ENCODE measurements around the gene NARF. TPM values are rescaled to one million over a fixed set of nuclear protein-coding genes. Genes with fewer than 3 reads are reported as not detected.

The NARF gene
- total and polyA plus RNA-seq, 7 experiments from 2014 or later: 59.8 to 188 (median 82.0) TPM

DNA sequence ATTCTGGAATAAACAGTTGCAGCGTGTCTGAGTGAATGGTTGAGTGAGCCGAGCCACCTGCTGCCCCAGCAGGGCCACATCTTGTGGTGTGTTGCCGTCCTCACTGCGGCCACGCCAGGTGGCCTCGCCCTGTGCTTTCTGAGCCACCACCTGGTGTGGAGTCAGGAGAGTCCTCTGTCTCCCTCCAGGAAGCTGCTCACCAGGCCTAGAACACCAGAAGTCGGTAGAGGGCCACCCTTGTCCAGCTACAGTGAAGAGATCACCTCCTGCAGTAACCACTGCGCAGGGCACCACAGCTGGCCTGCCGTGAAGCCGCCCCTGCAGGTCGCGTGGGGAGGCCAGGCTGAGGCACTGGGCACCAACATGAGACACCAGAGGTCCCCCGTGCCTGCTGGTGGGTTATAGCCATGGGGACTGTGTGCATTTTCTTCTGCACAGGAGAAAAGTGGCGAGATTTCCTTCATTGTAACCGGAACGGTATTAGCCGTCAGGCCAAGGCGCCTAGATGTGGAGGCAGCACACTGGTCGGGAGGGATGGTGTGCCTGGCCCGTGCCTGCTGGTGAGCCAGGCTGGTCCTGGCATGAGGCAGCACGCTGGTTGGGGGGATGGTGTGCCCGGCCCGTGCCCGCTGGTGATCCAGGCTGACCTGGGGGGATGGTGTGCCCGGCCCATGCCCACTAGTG is 32.1 kb downstream of the NARF start:
- Mint-ChIP-seq H3K4me1 (peaks cover 0 to 37% (median 14%) of the 10 kb centered on the region in 7 donors), H3K36me3 (peaks cover 0 to 23% (median 0%) of the 10 kb centered on the region in 5 donors), H3K4me3 (no peak overlapping the region), H3K9me3 (peaks cover 0 to 4% (median 0%) of the 10 kb centered on the region in 11 donors), H3K27ac (peak overlapping the region in 3 of 9 donors; percentile 4 to 71 (median 25)), H3K27me3 (no peaks in the 10 kb centered on the region)
- no peaks in the 10 kb centered on the region for H3K9me3 ChIP-seq (ENCODE audit: control insufficient read depth in 2 of 3, low read length in 3 of 3)
- H3K4me1 ChIP-seq (ENCODE audit: control insufficient read depth in 2 of 2, insufficient read depth in 2 of 2, low read length in 2 of 2): peaks cover 0 to 7% of the 10 kb centered on the region in 2 donors
- ChIA-PET POLR2A (no interaction called here), CTCF (no interaction called here)
- peaks cover 0 to 30% (median 0%) of the 10 kb centered on the region in 3 experiments for H3K36me3 ChIP-seq (ENCODE audit: control insufficient read depth in 2 of 3, insufficient read depth in 3 of 3, low read length in 3 of 3)
- no peak for ATAC-seq
- no peaks in the 10 kb centered on the region for H3K27me3 ChIP-seq (ENCODE audit: control insufficient read depth in 2 of 2, insufficient read depth in 2 of 2, low read length in 2 of 2)
- no peak for DNase-seq
- intact Hi-C loops (cut with micrococcal nuclease): loop anchor here in 1 of 2 donors (10.0 kb wide), 1 partner anchor 154 kb away; the partner anchor contains the start of gene WDR45B
- H3K4me3 ChIP-seq (ENCODE audit: low read length): no peak overlapping the region
- H3K27ac ChIP-seq (ENCODE audit: low read depth, low read length): no peak overlapping the region

DNA sequence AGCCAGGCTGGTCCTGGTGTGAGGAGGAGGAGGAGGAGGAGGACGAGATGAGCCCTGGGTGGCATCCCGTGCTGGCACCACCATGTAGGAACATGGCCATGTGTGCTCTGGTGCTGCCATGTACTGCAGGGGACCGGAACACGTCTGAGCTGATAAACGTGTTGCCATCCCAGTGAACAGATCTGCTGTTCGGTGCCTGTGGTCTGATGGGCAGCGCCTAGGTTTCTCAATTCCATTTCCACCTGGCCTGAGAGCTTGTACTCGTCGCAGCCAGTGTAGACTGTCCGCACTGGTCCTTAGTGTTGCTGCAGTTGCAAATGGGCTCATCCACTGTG is 32.6 kb downstream of the NARF start:
- POLR2A ChIA-PET: no interaction called here
- CTCF ChIA-PET: no interaction called here
- Mint-ChIP-seq H3K4me3 (no peak overlapping the region), H3K27me3 (no peaks in the 10 kb centered on the region), H3K9me3 (peaks cover 0 to 4% (median 0%) of the 10 kb centered on the region in 11 donors), H3K27ac (peak overlapping the region in 2 of 9 donors; percentile 12 to 55), H3K4me1 (peaks cover 0 to 36% (median 16%) of the 10 kb centered on the region in 7 donors), H3K36me3 (peaks cover 0 to 19% (median 0%) of the 10 kb centered on the region in 5 donors)
- no peaks in the 10 kb centered on the region for H3K27me3 ChIP-seq (ENCODE audit: control insufficient read depth in 2 of 2, insufficient read depth in 2 of 2, low read length in 2 of 2)
- H3K4me3 ChIP-seq (ENCODE audit: low read length): no peak overlapping the region
- H3K27ac ChIP-seq (ENCODE audit: low read depth, low read length): no peak overlapping the region
- intact Hi-C loops (cut with micrococcal nuclease): loop anchor here in 1 of 2 donors (10.0 kb wide), 1 partner anchor 154 kb away; the partner anchor contains the start of gene WDR45B
- peaks cover 0 to 25% (median 0%) of the 10 kb centered on the region in 3 experiments for H3K36me3 ChIP-seq (ENCODE audit: control insufficient read depth in 2 of 3, insufficient read depth in 3 of 3, low read length in 3 of 3)
- no peak for DNase-seq
- peaks cover 4 to 5% of the 10 kb centered on the region in 2 donors for H3K4me1 ChIP-seq (ENCODE audit: control insufficient read depth in 2 of 2, insufficient read depth in 2 of 2, low read length in 2 of 2)
- no peaks in the 10 kb centered on the region for H3K9me3 ChIP-seq (ENCODE audit: control insufficient read depth in 2 of 3, low read length in 3 of 3)
- ATAC-seq: no peak

DNA sequence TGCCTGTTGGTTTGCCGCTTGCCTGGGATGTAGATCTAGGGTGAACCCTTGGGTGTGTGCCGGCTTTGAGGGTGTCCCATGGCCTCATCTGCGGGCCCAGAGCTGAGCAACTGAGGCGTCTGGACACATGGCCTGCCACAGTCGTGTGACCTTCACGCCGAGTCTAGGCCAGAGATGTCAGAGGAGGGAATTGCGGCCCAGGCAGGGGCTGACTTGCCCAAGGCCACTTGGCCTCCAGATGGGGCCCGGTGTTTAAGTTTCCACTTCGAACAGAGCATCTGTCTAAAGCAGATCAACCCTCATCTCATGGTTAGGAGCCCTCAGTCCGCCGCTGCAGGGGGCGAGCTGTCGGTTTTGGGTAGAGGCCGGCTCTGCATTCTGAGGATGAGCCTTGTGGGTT is 33.0 kb downstream of the NARF start:
- no peaks in the 10 kb centered on the region for H3K27me3 ChIP-seq (ENCODE audit: control insufficient read depth in 2 of 2, insufficient read depth in 2 of 2, low read length in 2 of 2)
- intact Hi-C loops (cut with micrococcal nuclease): loop anchor here in 1 of 2 donors (10.0 kb wide), 1 partner anchor 153 kb away; the partner anchor contains the start of gene WDR45B
- no peak for ATAC-seq
- DNase-seq: no peak
- peaks cover 0 to 21% (median 0%) of the 10 kb centered on the region in 3 experiments for H3K36me3 ChIP-seq (ENCODE audit: control insufficient read depth in 2 of 3, insufficient read depth in 3 of 3, low read length in 3 of 3)
- Mint-ChIP-seq H3K4me1 (peaks cover 0 to 32% (median 15%) of the 10 kb centered on the region in 7 donors), H3K4me3 (no peak overlapping the region), H3K9me3 (peaks cover 0 to 4% (median 0%) of the 10 kb centered on the region in 11 donors), H3K27ac (peak overlapping the region in 2 of 9 donors; percentile 12 to 55), H3K27me3 (no peaks in the 10 kb centered on the region), H3K36me3 (peaks cover 0 to 16% (median 0%) of the 10 kb centered on the region in 5 donors)
- H3K4me1 ChIP-seq (ENCODE audit: control insufficient read depth in 2 of 2, insufficient read depth in 2 of 2, low read length in 2 of 2): peaks cover 1 to 8% of the 10 kb centered on the region in 2 donors
- no peak overlapping the region for H3K27ac ChIP-seq (ENCODE audit: low read depth, low read length)
- CTCF ChIA-PET: no interaction called here
- POLR2A ChIA-PET: no interaction called here
- H3K9me3 ChIP-seq (ENCODE audit: control insufficient read depth in 2 of 3, low read length in 3 of 3): no peaks in the 10 kb centered on the region
- no peak overlapping the region for H3K4me3 ChIP-seq (ENCODE audit: low read length)

DNA sequence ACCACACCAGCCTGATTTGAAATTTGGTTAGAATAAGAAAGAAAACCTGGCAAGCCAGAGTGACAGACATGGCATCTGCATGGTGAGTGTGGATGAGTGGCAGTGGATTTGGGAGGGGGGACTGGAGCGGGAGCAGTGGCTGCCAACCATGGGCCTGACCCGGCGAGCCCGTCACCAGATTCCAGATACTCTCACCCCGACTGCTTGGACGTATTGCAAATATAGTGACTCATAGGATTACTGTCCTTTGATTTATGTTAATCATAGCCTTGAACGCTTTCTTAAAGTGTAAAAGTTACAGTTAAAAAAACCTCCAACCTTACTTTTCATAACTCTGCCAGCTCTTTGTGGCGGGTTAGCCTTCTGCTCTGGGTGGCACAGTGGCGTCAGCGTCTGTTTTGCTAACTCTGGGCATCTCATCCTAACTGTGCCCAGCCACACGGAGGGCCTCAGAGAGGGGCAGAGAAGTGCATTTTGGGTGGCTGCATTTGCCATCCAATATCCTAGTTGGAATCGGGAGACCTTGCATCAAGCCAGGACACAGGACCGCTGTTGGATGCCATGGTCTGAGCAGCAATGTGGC is 34.2 kb downstream of the NARF start:
- H3K4me1 ChIP-seq (ENCODE audit: control insufficient read depth in 2 of 2, insufficient read depth in 2 of 2, low read length in 2 of 2): peaks cover 0 to 9% of the 10 kb centered on the region in 2 donors
- H3K4me3 Mint-ChIP-seq: no peak overlapping the region
- POLR2A ChIA-PET: interaction anchor here (0.6 kb wide), 1 partner anchor 987 kb away, joined by 3 read pairs; no protein-coding TSS in a partner anchor
- H3K36me3 ChIP-seq (ENCODE audit: control insufficient read depth in 2 of 3, insufficient read depth in 3 of 3, low read length in 3 of 3): peaks cover 0 to 10% (median 0%) of the 10 kb centered on the region in 3 experiments
- no peaks in the 10 kb centered on the region for H3K27me3 ChIP-seq (ENCODE audit: control insufficient read depth in 2 of 2, insufficient read depth in 2 of 2, low read length in 2 of 2)
- intact Hi-C loops (cut with micrococcal nuclease): loop anchor here in 1 of 2 donors (10.0 kb wide), 1 partner anchor 152 kb away; the partner anchor contains the start of gene WDR45B
- ATAC-seq (no peak), DNase-seq (no peak)
- peaks cover 0 to 4% (median 0%) of the 10 kb centered on the region in 11 donors for H3K9me3 Mint-ChIP-seq
- no peak overlapping the region for H3K27ac ChIP-seq (ENCODE audit: low read depth, low read length)
- no peaks in the 10 kb centered on the region for H3K9me3 ChIP-seq (ENCODE audit: control insufficient read depth in 2 of 3, low read length in 3 of 3)
- no peak overlapping the region for H3K4me3 ChIP-seq (ENCODE audit: low read length)
- CTCF ChIA-PET: no interaction called here
- H3K27me3 Mint-ChIP-seq: no peaks in the 10 kb centered on the region
- H3K36me3 Mint-ChIP-seq: peaks cover 0 to 12% (median 0%) of the 10 kb centered on the region in 5 donors
- H3K4me1 Mint-ChIP-seq: peaks cover 3 to 27% (median 19%) of the 10 kb centered on the region in 7 donors
- H3K27ac Mint-ChIP-seq: peak overlapping the region in 2 of 9 donors; percentile 26 to 41

DNA sequence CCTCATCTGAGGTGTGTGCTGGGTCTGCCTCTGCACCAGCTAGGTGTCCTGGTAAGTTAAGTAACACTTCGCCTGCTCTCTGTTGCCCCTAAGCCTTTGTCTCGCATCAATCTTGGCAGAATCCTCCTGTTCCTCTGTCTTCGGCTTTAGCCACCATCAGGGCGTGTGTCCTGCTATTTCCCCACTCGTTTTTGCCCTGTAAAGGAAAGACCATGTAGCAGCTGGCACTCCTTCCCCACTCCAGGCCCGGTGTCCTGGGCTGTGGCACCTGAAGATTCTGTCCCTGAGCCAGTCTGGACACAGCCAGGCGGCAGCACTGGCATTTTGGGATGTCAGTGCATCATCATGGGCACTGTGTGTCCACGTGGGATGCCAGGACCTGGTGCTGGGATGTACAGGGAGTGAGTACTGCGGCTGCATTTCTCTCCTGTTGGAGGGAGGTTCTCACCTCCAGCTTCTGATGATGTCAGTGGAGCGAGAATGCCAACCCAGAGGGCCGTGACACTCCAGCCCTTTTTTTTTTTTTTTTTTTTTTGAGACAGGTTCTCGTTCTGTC is 34.8 kb downstream of the NARF start:
- ATAC-seq (no peak), DNase-seq (no peak)
- Histone ChIP-seq H3K27ac (ENCODE audit: low read depth, low read length) (no peak overlapping the region), H3K27me3 (ENCODE audit: control insufficient read depth in 2 of 2, insufficient read depth in 2 of 2, low read length in 2 of 2) (no peaks in the 10 kb centered on the region), H3K4me3 (ENCODE audit: low read length) (no peak overlapping the region), H3K9me3 (ENCODE audit: control insufficient read depth in 2 of 3, low read length in 3 of 3) (no peaks in the 10 kb centered on the region), H3K4me1 (ENCODE audit: control insufficient read depth in 2 of 2, insufficient read depth in 2 of 2, low read length in 2 of 2) (peaks cover 0 to 9% of the 10 kb centered on the region in 2 donors), H3K36me3 (ENCODE audit: control insufficient read depth in 2 of 3, insufficient read depth in 3 of 3, low read length in 3 of 3) (peaks cover 0 to 8% (median 0%) of the 10 kb centered on the region in 3 experiments)
- Mint-ChIP-seq H3K27ac (peak overlapping the region in 3 of 9 donors; percentile 32 to 38 (median 36)), H3K9me3 (peaks cover 0 to 4% (median 0%) of the 10 kb centered on the region in 11 donors), H3K36me3 (peaks cover 0 to 11% (median 0%) of the 10 kb centered on the region in 5 donors), H3K27me3 (no peaks in the 10 kb centered on the region), H3K4me3 (no peak overlapping the region), H3K4me1 (peaks cover 8 to 32% (median 25%) of the 10 kb centered on the region in 7 donors)
- intact Hi-C loops (cut with micrococcal nuclease): loop anchor here in 1 of 2 donors (10.0 kb wide), 1 partner anchor 151 kb away; the partner anchor contains the start of gene WDR45B
- ChIA-PET CTCF (no interaction called here), POLR2A (no interaction called here)
